A673 (cell line): ENCODE data around the gene FNDC1.

Source experiments
- CTCF ChIP-seq: fragments of 300-800, 200-600 bp; sonication (generic); conservative IDR thresholded peaks from 2 replicates; pipeline ENCODE4 v1.5.1; 2017; ENCODE audit warnings: low read depth, mild to moderate bottlenecking, antibody characterized with exemption, low read length, moderate library complexity, mixed read lengths
- EZH2 ChIP-seq: fragments of 200-600 bp; sonication (generic); IDR thresholded peaks from 2 replicates; pipeline ENCODE4 v1.6.1; 2017; ENCODE audit warnings: borderline replicate concordance, low read depth, mild to moderate bottlenecking, mixed read lengths, antibody characterized with exemption, low read length; ENCODE audit not compliant: poor library complexity, severe bottlenecking

GRCh38 chr6:159308198-159308597 lies 139.0 kb downstream of the FNDC1 start:
- no peak for TF ChIP-seq CTCF
- no peak for TF ChIP-seq EZH2
